ENCODE measurements around the gene NOS2. TPM values are rescaled to one million over a fixed set of nuclear protein-coding genes. Genes with fewer than 3 reads are reported as not detected.

NOS2 gene
- total RNA-seq, 1 experiment from 2014 or later, result 0.35 TPM

GRCh38 chr17:27798376-27798775 lies 2.0 kb downstream of the NOS2 start:
- no peak overlapping the region for H4K8ac ChIP-seq (replicated peaks; ENCODE audit: insufficient read length, low read depth, low read length)
- no peak overlapping the region for H4K91ac ChIP-seq (ENCODE audit: insufficient read length, low read depth, low read length)
- no peak overlapping the region for H2BK20ac ChIP-seq (ENCODE audit: low read depth, low read length, poor library complexity, severe bottlenecking)
- H3K36me3 Mint-ChIP-seq (ENCODE audit: insufficient read depth in 1 of 3, low read depth in 3 of 3), result no peaks in the 10 kb centered on the region
- TF ChIP-seq CTCF (conservative IDR thresholded peaks at IDR 0.05), result no peak
- H3K14ac ChIP-seq (ENCODE audit: insufficient read depth, low read length), result no peak overlapping the region
- no peak overlapping the region for H3K9ac ChIP-seq (ENCODE audit: extremely low read depth, insufficient read length, low read length)
- no peak overlapping the region for H3K4me3 Mint-ChIP-seq
- H3K79me1 ChIP-seq (ENCODE audit: insufficient read depth, low read depth, low read length, poor library complexity, severe bottlenecking), result no peaks in the 10 kb centered on the region
- peaks cover 6% of the 10 kb centered on the region for H3K23me2 ChIP-seq (ENCODE audit: insufficient read length, low read depth, low read length, poor library complexity, severe bottlenecking)
- no peak overlapping the region for H3K27ac ChIP-seq (ENCODE audit: insufficient read length, low read depth, low read length)
- no peak overlapping the region for H2BK15ac ChIP-seq (ENCODE audit: low read depth, low read length)
- WGBS (ENCODE audit: extremely low coverage, insufficient read length, low lambda C conversion rate), result no CpG with 5 or more reads among the region's 8 CpGs
- peaks cover 37% of the 10 kb centered on the region for H3K27me3 Mint-ChIP-seq (ENCODE audit: low read depth)
- no peak overlapping the region for H2AFZ ChIP-seq (ENCODE audit: low read length)
- no peak overlapping the region for H3K56ac ChIP-seq (ENCODE audit: insufficient read length, low read depth, low read length)
- no peaks in the 10 kb centered on the region; a peak in 1 of 5 replicates for H3K9me3 Mint-ChIP-seq
- no peak overlapping the region for H2BK120ac ChIP-seq (ENCODE audit: low read depth, low read length, poor library complexity, severe bottlenecking)
- no peak overlapping the region for H4K5ac ChIP-seq (ENCODE audit: insufficient read length, low read depth, low read length)
- H2BK5ac ChIP-seq (ENCODE audit: insufficient read length, low read length), result no peak overlapping the region
- no peaks in the 10 kb centered on the region for H3K9me3 ChIP-seq (ENCODE audit: control insufficient read depth, low read depth, low read length)
- no peak overlapping the region for H3K18ac ChIP-seq (ENCODE audit: insufficient read length, low read depth, low read length)
- H3K4me1 Mint-ChIP-seq, result peaks cover 4 to 18% of the 10 kb centered on the region in 2 experiments
- no peak overlapping the region for H3K4ac ChIP-seq (ENCODE audit: low read depth, low read length)
- no peak for DNase-seq
- H3K79me2 ChIP-seq (ENCODE audit: insufficient read depth, low read length), result no peaks in the 10 kb centered on the region; the same call in 1 of the 2 replicates
- H3K23ac ChIP-seq (ENCODE audit: insufficient read length, low read depth, low read length), result no peak overlapping the region
- no peaks in the 10 kb centered on the region for H4K20me1 ChIP-seq (ENCODE audit: control insufficient read depth, insufficient read depth, insufficient read length)
- H3K4me1 ChIP-seq (ENCODE audit: insufficient read depth, low read length), result no peaks in the 10 kb centered on the region
- H3K27ac Mint-ChIP-seq, result no peak overlapping the region
- no peak overlapping the region for H2BK12ac ChIP-seq (ENCODE audit: insufficient read length, low read depth, low read length)
- H2AK5ac ChIP-seq (ENCODE audit: insufficient read length, low read length), result no peak overlapping the region
- H3K4me2 ChIP-seq (ENCODE audit: insufficient read depth, insufficient read length, low read length), result no peak overlapping the region
- H3K27me3 ChIP-seq (ENCODE audit: insufficient read depth, low read length), result peaks cover 5% of the 10 kb centered on the region; the same call in 1 of the 2 replicates
- H3T11ph ChIP-seq (ENCODE audit: low read length), result no peak overlapping the region

Measured in H9 (cell line).